GM12891 (cell line): ENCODE data around the gene CCNI2.
"Not testable (repeated sequence)": the region's sequence is repeated elsewhere in the genome, so short reads cannot be mapped to it uniquely, and the experiment has no call there.

Source experiments
- POLR2A ChIP-seq: IDR thresholded peaks from 2 replicates; pipeline ENCODE4 v1.6.1; 2011; ENCODE audit warnings: low read depth, low read length, control low read depth
- POLR2AphosphoS5 ChIP-seq: IDR thresholded peaks from 2 replicates; pipeline ENCODE4 v1.6.1; 2011; ENCODE audit warnings: low read depth, low read length, control low read depth
- TAF1 ChIP-seq: IDR thresholded peaks from 2 replicates; pipeline ENCODE4 v1.6.1; 2011; ENCODE audit warnings: low read depth, low read length, control low read depth

DNA sequence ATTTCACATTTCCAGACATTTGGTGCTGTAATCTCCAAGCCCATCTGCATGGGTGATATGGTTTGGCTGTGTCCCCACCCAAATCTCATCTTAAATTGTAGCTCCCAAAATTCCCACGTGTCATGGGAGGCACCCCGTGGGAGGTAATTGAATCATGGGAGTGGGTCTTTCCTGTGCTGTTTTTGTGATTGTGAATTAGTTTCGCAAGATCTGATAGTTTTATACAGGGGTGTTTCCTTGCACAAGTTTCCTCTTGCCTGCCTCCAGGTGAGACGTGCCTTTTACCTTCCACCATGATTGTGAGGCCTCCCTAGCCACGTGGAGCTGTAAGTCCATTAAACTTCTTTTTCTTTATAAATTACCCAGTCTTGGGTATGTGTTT lies 55.5 kb downstream of the CCNI2 start:
- not testable (repeated sequence) for TF ChIP-seq POLR2A, TAF1, POLR2AphosphoS5
